K562 (cell line): ENCODE results near the gene FRMD4A. TPM values are rescaled to one million over a fixed set of nuclear protein-coding genes. Genes with fewer than 3 reads are reported as not detected.

Experiments
- ATAC-seq: fragments of 200-7000 bp; cut with Tn5 transposase; 3 replicates; pipeline ENCODE4 v1.9.1; 2020; ENCODE audit warnings: moderate library complexity
- BruUV-seq: library from RNA; stranded (reverse); fragments of 400-500 nt; replicated peaks from 2 replicates; lab custom pipeline; 2021; lab: Mats Ljungman, UMichigan
- CTCF ChIA-PET: fragments of 300-600 bp; formaldehyde crosslinking; extraction: SDS; loops from one replicate; lab custom pipeline; 2021; ENCODE audit warnings: low intra/inter-chr PET ratio; lab: Yijun Ruan, JAX
- POLR2A ChIA-PET: fragments of 300-600, 350-650 bp; sonication (Branson Sonifier 250); formaldehyde crosslinking; extraction: SDS; loops from one replicate; lab custom pipeline; 2021; ENCODE audit warnings: antibody characterized with exemption, inconsistent platforms; lab: Yijun Ruan, JAX
- DNase-seq, 4 experiments: peaks; one replicate each; pipeline versions ENCODE4 v3.0.0 to v3.0.0-alpha.2; 2011 to 2018; ENCODE audit warnings: low spot score in 3 of 4, mixed read lengths in 3 of 4; ENCODE audit errors: extremely low read depth in 1 of 4
- FAIRE-seq: peaks from 2 replicates; lab custom pipeline; 2011; peaks lifted over from hg19 to GRCh38; lab: Jason Lieb, UNC
- H2AFZ ChIP-seq: 2 replicates; pipeline ENCODE4 v1.6.0; 2011; ENCODE audit warnings: low read depth, low read length, control low read depth, inconsistent platforms
- H3K27ac ChIP-seq: fragments of 200-600 bp; 3 replicates; pipeline ENCODE4 v1.8.0; 2011; ENCODE audit warnings: low read depth, mild to moderate bottlenecking, control low read depth, inconsistent platforms, low read length, moderate library complexity, mixed read lengths; ENCODE audit errors: extremely low read depth
- H3K27me3 ChIP-seq, 2 experiments: fragments of 300-600 bp in 1 of 2; 2 replicates in 1 of 2; 3 replicates in 1 of 2; pipeline versions ENCODE4 v1.6.0 to v1.8.0; 2011; ENCODE audit warnings: inconsistent platforms in 2 of 2, low read length in 2 of 2, mild to moderate bottlenecking in 1 of 2, mixed read lengths in 1 of 2, moderate library complexity in 1 of 2; ENCODE audit not compliant: control insufficient read depth in 2 of 2, insufficient read depth in 2 of 2
- H3K36me3 ChIP-seq: fragments of 300-600 bp; 3 replicates; pipeline ENCODE4 v1.8.0; 2011; ENCODE audit warnings: mild to moderate bottlenecking, low read length, inconsistent platforms; ENCODE audit not compliant: control insufficient read depth, insufficient read depth
- H3K4me1 ChIP-seq, 2 experiments: fragments of 200-600 bp in 1 of 2; replicated peaks in 1 of 2; 2 replicates in 1 of 2; 3 replicates in 1 of 2; pipeline versions ENCODE4 v1.5.1 to v1.8.0; 2011; ENCODE audit warnings: inconsistent platforms in 2 of 2, low read length in 2 of 2, mild to moderate bottlenecking in 1 of 2, mixed read lengths in 1 of 2, moderate library complexity in 1 of 2; ENCODE audit not compliant: control insufficient read depth in 2 of 2, insufficient read depth in 2 of 2
- H3K4me2 ChIP-seq: 2 replicates; pipeline ENCODE4 v1.6.1; 2011; ENCODE audit warnings: low read length, control low read depth, inconsistent platforms, mixed read lengths; ENCODE audit not compliant: insufficient read depth
- H3K4me3 ChIP-seq: fragments of 200-600 bp; sonication (generic), shearing (Covaris generic); 2 replicates; pipeline ENCODE4 v1.5.1; 2016; ENCODE audit warnings: control low read depth, inconsistent platforms
- H3K79me2 ChIP-seq: fragments of 200-600 bp; 3 replicates; pipeline ENCODE4 v1.8.0; 2011; ENCODE audit warnings: low read length, inconsistent platforms; ENCODE audit not compliant: control insufficient read depth, insufficient read depth
- H3K9ac ChIP-seq, 2 experiments: 2 replicates each; pipeline versions ENCODE4 v1.6.0 to v1.6.1; 2011; ENCODE audit warnings: low read depth in 2 of 2, low read length in 2 of 2, control low read depth in 1 of 2, inconsistent platforms in 1 of 2, mild to moderate bottlenecking in 1 of 2, mixed read lengths in 1 of 2; ENCODE audit not compliant: insufficient read depth in 1 of 2
- H3K9me1 ChIP-seq: one replicate; pipeline ENCODE4 v1.6.0; 2011; ENCODE audit warnings: inconsistent platforms, mild to moderate bottlenecking, low read length, moderate library complexity; ENCODE audit not compliant: control insufficient read depth, insufficient read depth
- H3K9me3 ChIP-seq: replicated peaks from 2 replicates; pipeline ENCODE4 v1.5.1; 2011; ENCODE audit warnings: low read depth, low read length, inconsistent platforms; ENCODE audit not compliant: control insufficient read depth, insufficient read depth
- H4K20me1 ChIP-seq: replicated peaks from 2 replicates; pipeline ENCODE4 v1.6.1; 2011; ENCODE audit warnings: low read length, inconsistent platforms, mixed read lengths; ENCODE audit not compliant: control insufficient read depth, insufficient read depth
- ELF1 ChIP-seq: fragments of 200-800 bp; sonication (Bioruptor generic); IDR thresholded peaks from 2 replicates; pipeline ENCODE4 v1.6.1; 2016; ENCODE audit warnings: missing genetic modification characterization, missing compliant biosample characterization
- FOXA1 ChIP-seq: fragments of 450-650 bp; IDR thresholded peaks from 2 replicates; pipeline ENCODE4 v1.6.1; 2016; ENCODE audit warnings: mild to moderate bottlenecking, borderline replicate concordance
- KLF13 ChIP-seq: fragments of 450-650 bp; IDR thresholded peaks from 2 replicates; pipeline ENCODE4 v1.6.1; 2016; ENCODE audit warnings: missing genetic modification characterization, low read depth, mild to moderate bottlenecking, missing compliant biosample characterization, moderate library complexity, borderline replicate concordance
- NBN ChIP-seq: fragments of 450-650 bp; IDR thresholded peaks from 2 replicates; pipeline ENCODE4 v1.6.1; 2016; ENCODE audit warnings: low read depth, mild to moderate bottlenecking
- NR4A1 ChIP-seq, 2 experiments: fragments of 250-450 bp in 1 of 2; fragments of 450-650 bp in 1 of 2; sonication (Bioruptor Pico) in 1 of 2; IDR thresholded peaks; 2 replicates each; pipeline versions ENCODE4 v1.4.0 to v1.6.1; 2016 to 2020; ENCODE audit warnings: mild to moderate bottlenecking in 2 of 2, missing compliant biosample characterization in 1 of 2, missing genetic modification characterization in 1 of 2, moderate library complexity in 1 of 2
- POLR2AphosphoS2 ChIP-seq: IDR thresholded peaks from 2 replicates; pipeline ENCODE4 v1.6.1; 2012; ENCODE audit warnings: low read length, improper control_type of control experiment
- SOX6 ChIP-seq: fragments of 450-650 bp; IDR thresholded peaks from 2 replicates; pipeline ENCODE4 v1.6.1; 2014; ENCODE audit warnings: mild to moderate bottlenecking
- STAG1 ChIP-seq: sonication (generic); formaldehyde crosslinking; IDR thresholded peaks from 2 replicates; pipeline ENCODE4 v1.5.0; 2020; ENCODE audit warnings: missing genetic modification reagents, borderline replicate concordance
- ZNF134 ChIP-seq: fragments of 250-450 bp; sonication (Bioruptor Pico); conservative IDR thresholded peaks from 2 replicates; pipeline ENCODE4 v1.4.0; 2020
- ZNF57 ChIP-seq: fragments of 450-650 bp; formaldehyde crosslinking; IDR thresholded peaks from 2 replicates; pipeline ENCODE4 v1.4.0; 2020; ENCODE audit warnings: mild to moderate bottlenecking, moderate library complexity
- ZNF589 ChIP-seq: fragments of 200-800 bp; sonication (Bioruptor generic); IDR thresholded peaks from 2 replicates; pipeline ENCODE4 v1.6.1; 2016; ENCODE audit warnings: low read depth, missing genetic modification characterization, missing compliant biosample characterization
- WGBS: fragments of 100-300 bp; shearing (Covaris generic); methylation state at CpG from one replicate; pipeline ENCODE4 v1.1.6; 2016; ENCODE audit warnings: low coverage, mixed read lengths; ENCODE audit not compliant: insufficient coverage; ENCODE audit errors: missing lambda C conversion rate; 5-methylcytosine and 5-hydroxymethylcytosine counted together
- in situ Hi-C: fragments of 300-500 bp; cut with MboI; formaldehyde crosslinking; loops from 4 replicates; pipeline ENCODE4 v1.15.0; 2018; ENCODE audit warnings: inconsistent platforms, mixed read lengths
- intact Hi-C: fragments of 100-400 bp; cut with micrococcal nuclease; formaldehyde crosslinking; loops from 2 replicates; pipeline ENCODE4 v1.14.2; 2022
- polyA plus RNA-seq, 8 experiments: library from polyadenylated mRNA; depleted of rRNA in 4 of 8; stranded (reverse) in 5 of 8; unstranded in 3 of 8; fragments of >200 nt; fragmentation: Nextera tagmentation in 2 of 8; fragmentation: Illumina TruSeq in 1 of 8; extraction: Ambion mirVana in 2 of 8; extraction: Trizol in 1 of 8; gene quantifications; 2 replicates each; pipeline versions ENCODE4 v1.2.1 to v1.2.3, GENCODE V29; 2011 to 2014; ENCODE audit warnings: inconsistent platforms in 1 of 8, missing spikeins in 1 of 8
- total RNA-seq, 7 experiments: library from RNA; depleted of rRNA in 6 of 7; stranded (reverse); fragments of >200 nt in 6 of 7; fragmentation: Illumina TruSeq in 2 of 7; extraction: Trizol in 2 of 7; gene quantifications; 2 replicates each; pipeline versions ENCODE4 v1.2.1 to v1.2.3, GENCODE V29; 2011 to 2021; ENCODE audit warnings: low replicate concordance in 1 of 7
- TF ChIP-seq, protein P1 (sequence below): sonication (generic); formaldehyde crosslinking; IDR thresholded peaks from 2 replicates; pipeline ENCODE4 v1.8.0; 2022; ENCODE audit warnings: missing genetic modification reagents, mild to moderate bottlenecking, moderate library complexity, borderline replicate concordance
- TF ChIP-seq, protein P2 (sequence below), 2 experiments: fragments of 450-650 bp in 1 of 2; sonication (generic) in 1 of 2; formaldehyde crosslinking; conservative IDR thresholded peaks; 2 replicates each; pipeline versions ENCODE4 v1.4.0 to v1.8.1; 2020 to 2022; ENCODE audit warnings: mild to moderate bottlenecking in 1 of 2, missing genetic modification reagents in 1 of 2
- TF ChIP-seq, protein P3 (sequence below): fragments of 250-450 bp; sonication (Bioruptor Pico); IDR thresholded peaks from 2 replicates; pipeline ENCODE4 v1.5.0; 2022; ENCODE audit warnings: mild to moderate bottlenecking

The FRMD4A gene
- total and polyA plus RNA-seq, 9 of the 15 experiments (the other 6 are each of a cell fraction or from before 2014, with no cell fraction given), result 0.80 to 5.2 (median 3.0) TPM

DNA sequence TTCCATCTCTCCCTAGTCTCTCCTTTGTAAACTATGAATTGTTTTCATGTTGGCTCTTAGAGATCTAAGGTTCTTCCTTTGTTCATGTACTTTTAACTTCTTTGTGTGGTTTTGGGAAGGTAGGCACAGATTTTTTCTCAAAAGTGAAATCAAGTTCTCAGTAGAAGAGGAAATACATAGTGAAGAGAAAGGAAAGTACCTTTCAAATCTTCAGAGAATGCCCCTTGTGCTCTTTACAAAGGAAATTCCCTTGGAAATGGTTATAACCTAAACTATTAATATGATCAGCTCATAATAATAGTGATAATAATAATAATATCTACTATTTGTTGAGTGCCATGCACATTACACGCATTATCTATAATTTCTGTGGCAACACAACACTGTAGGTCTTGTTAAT is 425.4 kb downstream of the FRMD4A start:
- Histone ChIP-seq H3K4me1 (no peaks in the 10 kb centered on the region), H3K9me3 (no peaks in the 10 kb centered on the region), H3K36me3 (no peaks in the 10 kb centered on the region), H3K27ac (no peak overlapping the region), H2AFZ (no peak overlapping the region), H3K4me3 (no peak overlapping the region), H3K4me2 (no peak overlapping the region), H3K9ac (no peak overlapping the region), H3K27me3 (peaks cover 2 to 15% of the 10 kb centered on the region in 2 experiments; a peak in 3 of 5 replicates), H3K9me1 (no peaks in the 10 kb centered on the region), H3K79me2 (no peaks in the 10 kb centered on the region), H4K20me1 (no peaks in the 10 kb centered on the region)
- WGBS, result 0% methylated on average over 1 of the region's 1 CpG
- DNase-seq (no peak), FAIRE-seq (no peak), ATAC-seq (no peak)
- POLR2A ChIA-PET, result interaction anchor here (0.8 kb wide), 1 partner anchor 29 kb away, joined by 4 read pairs; no protein-coding TSS in a partner anchor
- TF ChIP-seq NR4A1 (CRISPR knock-in tag; IDR thresholded peaks at IDR 0.05) (no peak), NR4A1 (tag; IDR thresholded peaks at IDR 0.05) (no peak), FOXA1 (no peak), KLF13 (tag) (no peak), ELF1 (no peak), ZNF134 (CRISPR knock-in tag) (no peak), STAG1 (CRISPR knock-in tag) (no peak), NBN (no peak), ZNF57 (CRISPR knock-in tag) (no peak), SOX6 (no peak), POLR2AphosphoS2 (no peak), ZNF589 (CRISPR knock-in tag) (no peak)
- TF ChIP-seq, protein P1, sequence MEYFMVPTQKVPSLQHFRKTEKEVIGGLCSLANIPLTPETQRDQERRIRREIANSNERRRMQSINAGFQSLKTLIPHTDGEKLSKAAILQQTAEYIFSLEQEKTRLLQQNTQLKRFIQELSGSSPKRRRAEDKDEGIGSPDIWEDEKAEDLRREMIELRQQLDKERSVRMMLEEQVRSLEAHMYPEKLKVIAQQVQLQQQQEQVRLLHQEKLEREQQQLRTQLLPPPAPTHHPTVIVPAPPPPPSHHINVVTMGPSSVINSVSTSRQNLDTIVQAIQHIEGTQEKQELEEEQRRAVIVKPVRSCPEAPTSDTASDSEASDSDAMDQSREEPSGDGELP, result no peak
- TF ChIP-seq, protein P2, sequence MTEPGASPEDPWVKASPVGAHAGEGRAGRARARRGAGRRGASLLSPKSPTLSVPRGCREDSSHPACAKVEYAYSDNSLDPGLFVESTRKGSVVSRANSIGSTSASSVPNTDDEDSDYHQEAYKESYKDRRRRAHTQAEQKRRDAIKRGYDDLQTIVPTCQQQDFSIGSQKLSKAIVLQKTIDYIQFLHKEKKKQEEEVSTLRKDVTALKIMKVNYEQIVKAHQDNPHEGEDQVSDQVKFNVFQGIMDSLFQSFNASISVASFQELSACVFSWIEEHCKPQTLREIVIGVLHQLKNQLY (CRISPR knock-in tag; conservative IDR thresholded peaks at IDR 0.05), result no peak
- TF ChIP-seq, protein P3, sequence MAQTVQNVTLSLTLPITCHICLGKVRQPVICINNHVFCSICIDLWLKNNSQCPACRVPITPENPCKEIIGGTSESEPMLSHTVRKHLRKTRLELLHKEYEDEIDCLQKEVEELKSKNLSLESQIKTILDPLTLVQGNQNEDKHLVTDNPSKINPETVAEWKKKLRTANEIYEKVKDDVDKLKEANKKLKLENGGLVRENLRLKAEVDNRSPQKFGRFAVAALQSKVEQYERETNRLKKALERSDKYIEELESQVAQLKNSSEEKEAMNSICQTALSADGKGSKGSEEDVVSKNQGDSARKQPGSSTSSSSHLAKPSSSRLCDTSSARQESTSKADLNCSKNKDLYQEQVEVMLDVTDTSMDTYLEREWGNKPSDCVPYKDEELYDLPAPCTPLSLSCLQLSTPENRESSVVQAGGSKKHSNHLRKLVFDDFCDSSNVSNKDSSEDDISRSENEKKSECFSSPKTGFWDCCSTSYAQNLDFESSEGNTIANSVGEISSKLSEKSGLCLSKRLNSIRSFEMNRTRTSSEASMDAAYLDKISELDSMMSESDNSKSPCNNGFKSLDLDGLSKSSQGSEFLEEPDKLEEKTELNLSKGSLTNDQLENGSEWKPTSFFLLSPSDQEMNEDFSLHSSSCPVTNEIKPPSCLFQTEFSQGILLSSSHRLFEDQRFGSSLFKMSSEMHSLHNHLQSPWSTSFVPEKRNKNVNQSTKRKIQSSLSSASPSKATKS (CRISPR knock-in tag), result no peak
- CTCF ChIA-PET, result no interaction called here
- intact Hi-C loops (no loop called here), in situ Hi-C loops (no loop called here)
- BruUV-seq, result no TSS peak
